GM12878 (cell line): ENCODE measurements around the gene DNAJC22. TPM values are rescaled to one million over a fixed set of nuclear protein-coding genes. Genes with fewer than 3 reads are reported as not detected.

ENCODE experiments used
- ATAC-seq: fragments of 200-7000 bp; cut with Tn5 transposase; 3 replicates; pipeline ENCODE4 v1.9.1; 2020; ENCODE audit warnings: mild to moderate bottlenecking, moderate library complexity
- BruUV-seq: library from RNA; stranded (reverse); fragments of 400-500 nt; replicated peaks from 2 replicates; lab custom pipeline; 2021; lab: Mats Ljungman, UMichigan
- CTCF ChIA-PET: fragments of 300-600 bp; sonication (Branson Sonifier 250); formaldehyde crosslinking; extraction: SDS; loops from one replicate; lab custom pipeline; 2021; ENCODE audit warnings: inconsistent platforms; lab: Yijun Ruan, JAX
- POLR2A ChIA-PET: fragments of 350-600 bp; formaldehyde crosslinking; extraction: SDS; loops from one replicate; lab custom pipeline; 2021; ENCODE audit warnings: inconsistent platforms; lab: Charles Lee
- RAD21 ChIA-PET: fragments of 300-600 bp; sonication (Branson Sonifier 250); formaldehyde crosslinking; loops from one replicate; lab custom pipeline; 2023; ENCODE audit warnings: antibody characterized with exemption; ENCODE audit not compliant: unreplicated experiment; lab: Charles Lee
- SMC1A ChIA-PET: fragments of 300-600 bp; sonication (Branson Sonifier 250); formaldehyde crosslinking; loops from one replicate; lab custom pipeline; 2023; ENCODE audit not compliant: unreplicated experiment, uncharacterized antibody; lab: Charles Lee
- DNase-seq: peaks from one replicate; pipeline ENCODE4 v3.0.0-alpha.2; 2011; ENCODE audit warnings: low read depth, low spot score
- FAIRE-seq: peaks from 3 replicates; lab custom pipeline; 2011; peaks lifted over from hg19 to GRCh38; lab: Jason Lieb, UNC
- H2AFZ ChIP-seq: 2 replicates; pipeline ENCODE4 v1.6.0; 2011; ENCODE audit warnings: low read depth, low read length, control low read depth; ENCODE audit not compliant: control insufficient read depth
- H3K27ac ChIP-seq: 2 replicates; pipeline ENCODE4 v1.5.1; 2011; ENCODE audit warnings: control low read depth; ENCODE audit not compliant: control insufficient read depth, insufficient read depth
- H3K27me3 ChIP-seq, 2 experiments: replicated peaks in 1 of 2; 2 replicates each; pipeline versions ENCODE4 v1.6.0 to v1.6.1; 2011; ENCODE audit warnings: low read length in 1 of 2; ENCODE audit not compliant: control insufficient read depth in 2 of 2, insufficient read depth in 2 of 2
- H3K36me3 ChIP-seq, 2 experiments: 2 replicates each; pipeline ENCODE4 v1.5.1; 2011; ENCODE audit warnings: low read length in 1 of 2; ENCODE audit not compliant: control insufficient read depth in 2 of 2, insufficient read depth in 2 of 2
- H3K4me1 ChIP-seq: 2 replicates; pipeline ENCODE4 v1.6.1; 2011; ENCODE audit warnings: mild to moderate bottlenecking, low read length, moderate library complexity, mixed read lengths; ENCODE audit not compliant: control insufficient read depth, insufficient read depth
- H3K4me2 ChIP-seq: 2 replicates; pipeline ENCODE4 v1.6.0; 2011; ENCODE audit warnings: control low read depth; ENCODE audit not compliant: control insufficient read depth, insufficient read depth
- H3K4me3 ChIP-seq: fragments of 200-600 bp; sonication (generic); 2 replicates; pipeline ENCODE4 v1.5.1; 2016
- H3K79me2 ChIP-seq: 2 replicates; pipeline ENCODE4 v1.6.0; 2011; ENCODE audit warnings: low read length; ENCODE audit not compliant: control insufficient read depth, insufficient read depth
- H3K9ac ChIP-seq: 2 replicates; pipeline ENCODE4 v1.8.0; 2011; ENCODE audit warnings: low read length, control low read depth, mixed read lengths; ENCODE audit not compliant: control insufficient read depth, insufficient read depth
- H3K9me3 ChIP-seq: replicated peaks from 3 replicates; pipeline ENCODE4 v1.5.1; 2011; ENCODE audit warnings: mild to moderate bottlenecking, low read length; ENCODE audit not compliant: control insufficient read depth, insufficient read depth
- H4K20me1 ChIP-seq: 2 replicates; pipeline ENCODE4 v1.6.0; 2011; ENCODE audit not compliant: control insufficient read depth, insufficient read depth
- CHD1 ChIP-seq: IDR thresholded peaks from 2 replicates; pipeline ENCODE4 v1.6.1; 2012; ENCODE audit warnings: low read depth, low read length, improper control_type of control experiment
- ESRRA ChIP-seq: IDR thresholded peaks from 2 replicates; pipeline ENCODE4 v1.6.1; 2012; ENCODE audit warnings: mild to moderate bottlenecking, low read length, improper control_type of control experiment
- IRF5 ChIP-seq: fragments of 450-650 bp; IDR thresholded peaks from 2 replicates; pipeline ENCODE4 v1.6.1; 2017; ENCODE audit warnings: borderline replicate concordance
- KDM1A ChIP-seq: fragments of 200-600 bp; sonication (generic); IDR thresholded peaks from 2 replicates; pipeline ENCODE4 v1.6.1; 2016; ENCODE audit warnings: borderline replicate concordance
- MYC ChIP-seq: IDR thresholded peaks from 2 replicates; pipeline ENCODE4 v1.6.1; 2011; ENCODE audit warnings: mild to moderate bottlenecking, low read length, moderate library complexity, inconsistent platforms; ENCODE audit not compliant: insufficient read depth, insufficient replicate concordance, insufficient read length, severe bottlenecking
- POU2F2 ChIP-seq: IDR thresholded peaks from 3 replicates; pipeline ENCODE4 v1.6.1; 2011; ENCODE audit warnings: low read depth, mild to moderate bottlenecking, low read length, borderline replicate concordance
- RBBP5 ChIP-seq: fragments of 200-600 bp; sonication (generic); conservative IDR thresholded peaks from 2 replicates; pipeline ENCODE4 v1.6.1; 2016
- SIX5 ChIP-seq: IDR thresholded peaks from 2 replicates; pipeline ENCODE4 v1.6.1; 2011; ENCODE audit warnings: mild to moderate bottlenecking, low read depth, low read length, moderate library complexity; ENCODE audit not compliant: severe bottlenecking
- ZBTB11 ChIP-seq: fragments of 450-650 bp; formaldehyde crosslinking; IDR thresholded peaks from 2 replicates; pipeline ENCODE4 v1.5.0; 2022; ENCODE audit warnings: mild to moderate bottlenecking, missing genetic modification characterization
- WGBS: methylation state at CpG from one replicate; pipeline ENCODE4 v1.1.6; 2016; ENCODE audit warnings: low lambda C conversion rate; ENCODE audit not compliant: insufficient replicate concordance, insufficient coverage; ENCODE audit errors: missing lambda C conversion rate; 5-methylcytosine and 5-hydroxymethylcytosine counted together
- in situ Hi-C: fragments of 300-500 bp; cut with MboI; formaldehyde crosslinking; loops from 9 replicates; pipeline ENCODE4 v1.14.3; 2018; ENCODE audit warnings: mixed read lengths
- intact Hi-C: fragments of 100-400 bp; cut with micrococcal nuclease; formaldehyde crosslinking; loops from one replicate; pipeline ENCODE4 v1.14.2; 2022; ENCODE audit not compliant: unreplicated experiment
- polyA plus RNA-seq, 11 experiments: library from polyadenylated mRNA; depleted of rRNA in 4 of 11; unstranded in 6 of 11; stranded (reverse) in 5 of 11; fragments of >200 nt; fragmentation: Nextera tagmentation in 4 of 11; fragmentation: Illumina TruSeq in 1 of 11; extraction: Ambion mirVana in 4 of 11; extraction: Trizol in 1 of 11; gene quantifications; 1 replicate in 1 of 11; 2 replicates in 10 of 11; pipeline versions ENCODE4 v1.2.1 to v1.2.3, GENCODE V29; 2011 to 2016; ENCODE audit warnings: inconsistent platforms in 2 of 11, missing spikeins in 2 of 11, low read depth in 1 of 11
- total RNA-seq, 4 experiments: library from RNA; depleted of rRNA in 3 of 4; stranded (reverse); fragments of >200 nt in 3 of 4; fragmentation: Illumina TruSeq in 1 of 4; extraction: Trizol in 1 of 4; gene quantifications; 2 replicates each; pipeline versions ENCODE4 v1.2.1 to v1.2.3, GENCODE V29; 2013 to 2021

DNAJC22 gene
- total and polyA plus RNA-seq, 10 of the 15 experiments (the other 5 are each of a cell fraction or from before 2014, with no cell fraction given), result 0.06 to 0.61 (median 0.13) TPM; not detected in 3

- Histone ChIP-seq H3K27ac (no peak overlapping the region), H3K4me3 (no peak overlapping the region), H3K27me3 (peaks cover 11 to 16% of the 10 kb centered on the region in 2 experiments), H3K9ac (no peak overlapping the region), H3K4me2 (no peak overlapping the region; the same call in 1 of the 2 replicates), H3K36me3 (no peaks in the 10 kb centered on the region; a peak in 1 of 4 replicates), H3K4me1 (no peaks in the 10 kb centered on the region), H4K20me1 (no peaks in the 10 kb centered on the region; the same call in 1 of the 2 replicates), H2AFZ (no peak overlapping the region), H3K79me2 (no peaks in the 10 kb centered on the region), H3K9me3 (no peaks in the 10 kb centered on the region; the same call in 2 of the 3 replicates)
- 53% methylated on average over 56 of the region's 72 CpGs for WGBS
- FAIRE-seq (no peak), ATAC-seq (no peak), DNase-seq (no peak)
- ChIA-PET CTCF (interaction anchor here (0.9 to 4.7 kb wide), 3 partner anchors 11 to 47 kb away, joined by 3 to 25 read pairs (median 5); no protein-coding TSS in a partner anchor), POLR2A (no interaction called here), RAD21 (no interaction called here), SMC1A (no interaction called here)
- no TSS peak for BruUV-seq
- TF ChIP-seq IRF5 (no peak), RBBP5 (no peak), CHD1 (no peak), POU2F2 (no peak), MYC (no peak), ZBTB11 (CRISPR knock-in tag) (no peak), KDM1A (no peak), ESRRA (no peak), SIX5 (no peak)
- intact Hi-C loops, result no loop called here
- in situ Hi-C loops, result loop anchor here (5.0 kb wide), 1 partner anchor 49 kb away; no protein-coding TSS in a partner anchor
These were observed 10.6 kb upstream of the DNAJC22 start for GRCh38 chr12:49335955-49336644.
